ENCODE measurements around the gene S100P.

DNA sequence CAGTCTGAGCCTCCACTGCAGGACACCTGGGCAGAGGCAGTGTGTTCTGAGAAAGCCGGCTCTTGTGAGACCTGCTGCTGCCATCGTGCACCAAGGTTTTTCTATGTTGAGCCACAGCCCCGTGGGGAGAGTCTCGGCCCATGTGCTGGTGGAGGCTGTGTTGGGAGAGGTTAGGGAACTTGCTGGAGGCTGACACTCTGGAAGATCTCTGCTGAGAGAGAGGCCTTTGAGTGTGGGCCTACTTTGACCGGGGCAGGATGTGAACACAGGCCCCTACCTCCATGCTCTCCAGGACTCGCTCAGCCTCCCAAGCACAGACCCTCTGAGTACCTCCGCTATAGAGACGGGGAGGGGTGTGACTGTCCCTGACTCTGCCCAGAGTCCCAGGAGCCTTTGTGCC, 1.3 kb upstream of the S100P start:
- TF ChIP-seq POLR2A (IDR thresholded peaks at IDR 0.05; ENCODE audit: low read length), result no peak
- no peak for TF ChIP-seq GATA1 (IDR thresholded peaks at IDR 0.05; ENCODE audit: low read depth, low read length)
